Thyroid gland (tissue), 4 donors: ENCODE data around the gene CDC42SE2. TPM values are rescaled to one million over a fixed set of nuclear protein-coding genes. Genes with fewer than 3 reads are reported as not detected.

Experiments used
- DNase-seq, 2 donors: peaks; one replicate each; pipeline ENCODE4 v3.0.0-alpha.2; 2019
- H3K27ac ChIP-seq, 3 donors: fragments of 200-600 bp; sonication (generic); 1 replicate in 2 of 3; 2 replicates in 1 of 3; pipeline ENCODE4 v1.5.1; 2016 to 2019; ENCODE audit warnings: mild to moderate bottlenecking in 1 of 3, moderate library complexity in 1 of 3
- H3K27me3 ChIP-seq: fragments of 200-600 bp; sonication (generic); one replicate; pipeline ENCODE4 v1.5.1; 2019
- H3K36me3 ChIP-seq, 2 donors: fragments of 200-600 bp; sonication (generic); one replicate each; pipeline ENCODE4 v1.5.1; 2016 to 2019
- H3K4me1 ChIP-seq, 2 donors: fragments of 200-600 bp; sonication (generic); one replicate each; pipeline ENCODE4 v1.5.1; 2017 to 2019
- H3K4me3 ChIP-seq, 3 donors: fragments of 200-600 bp; sonication (generic); replicated peaks in 1 of 3; 1 replicate in 2 of 3; 2 replicates in 1 of 3; pipeline ENCODE4 v1.5.1; 2016; ENCODE audit warnings: mild to moderate bottlenecking in 1 of 3
- H3K9me3 ChIP-seq: fragments of 200-600 bp; sonication (generic); one replicate; pipeline ENCODE4 v1.5.1; 2017
- POLR2A ChIP-seq, 2 donors: fragments of 450-650 bp; IDR thresholded peaks; one replicate each; pipeline ENCODE4 v1.6.1; 2017; ENCODE audit warnings: antibody characterized with exemption in 2 of 2, mild to moderate bottlenecking in 2 of 2, moderate library complexity in 1 of 2
- WGBS, 2 donors: methylation state at CpG; one replicate each; pipeline ENCODE4 v1.1.5; 2017; 5-methylcytosine and 5-hydroxymethylcytosine counted together
- intact Hi-C: fragments of 100-400 bp; cut with DNase I; formaldehyde crosslinking; loops from one replicate; pipeline ENCODE4 v1.15.1; 2023
- total RNA-seq, 4 donors: library from RNA; depleted of rRNA; stranded (reverse); fragments of >200 nt; gene quantifications; one replicate each; pipeline ENCODE4 v1.2.3, GENCODE V29; 2016
- TF ChIP-seq, protein P1 (sequence below), 6 experiments: fragments of 200-600 bp in 3 of 6; fragments of 450-650 bp in 3 of 6; sonication (generic) in 3 of 6; IDR thresholded peaks; one replicate each; pipeline ENCODE4 v1.5.1; 2016 to 2019; ENCODE audit warnings: antibody characterized with exemption in 6 of 6, mild to moderate bottlenecking in 2 of 6, inconsistent platforms in 1 of 6, moderate library complexity in 1 of 6

The CDC42SE2 gene
- total RNA-seq, 4 donors from 2014 or later = 74.9 to 92.5 (median 83.8) TPM

DNA sequence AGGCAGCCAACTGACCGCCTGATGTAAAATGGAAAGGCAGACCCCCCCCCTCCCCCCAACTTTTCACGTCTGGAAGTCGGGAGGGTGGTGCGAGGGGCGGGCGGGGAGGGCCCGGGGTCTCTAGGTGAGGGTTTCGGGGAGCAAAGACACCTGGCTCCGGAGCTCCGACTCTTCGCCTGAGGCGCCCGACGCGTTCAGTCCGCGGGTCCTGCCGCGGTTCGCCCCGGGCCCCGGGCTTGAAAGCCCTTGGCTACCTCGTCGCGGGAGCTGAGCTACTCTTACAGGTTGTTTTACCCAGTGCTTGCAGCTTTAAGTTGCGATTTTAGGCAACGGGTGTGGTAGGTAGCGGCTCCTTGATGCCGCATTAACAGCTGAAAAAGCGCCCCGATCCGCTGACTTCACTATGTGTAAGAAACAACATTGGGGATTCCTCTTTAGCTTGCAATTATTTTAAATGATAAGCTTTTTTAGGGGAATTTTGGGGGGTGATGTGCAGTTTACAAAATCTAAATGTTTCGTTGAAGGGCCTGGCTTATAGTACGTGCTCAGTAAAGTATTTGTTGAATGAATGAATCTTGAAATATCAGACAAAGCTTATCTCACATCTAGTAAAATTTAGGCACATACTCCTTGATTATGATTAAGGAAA, 722 bp downstream of the CDC42SE2 start:
- H3K27me3 ChIP-seq = no peaks in the 10 kb centered on the region
- H3K4me1 ChIP-seq = peaks cover 10 to 26% of the 10 kb centered on the region in 2 donors
- H3K27ac ChIP-seq = peak overlapping the region; percentile 84 to 95 (median 91)
- DNase-seq = peak; percentile 38 to 40
- H3K4me3 ChIP-seq = peak overlapping the region; percentile 90 to 99 (median 97)
- H3K9me3 ChIP-seq = no peaks in the 10 kb centered on the region
- no peaks in the 10 kb centered on the region for H3K36me3 ChIP-seq
- TF ChIP-seq, protein P1, sequence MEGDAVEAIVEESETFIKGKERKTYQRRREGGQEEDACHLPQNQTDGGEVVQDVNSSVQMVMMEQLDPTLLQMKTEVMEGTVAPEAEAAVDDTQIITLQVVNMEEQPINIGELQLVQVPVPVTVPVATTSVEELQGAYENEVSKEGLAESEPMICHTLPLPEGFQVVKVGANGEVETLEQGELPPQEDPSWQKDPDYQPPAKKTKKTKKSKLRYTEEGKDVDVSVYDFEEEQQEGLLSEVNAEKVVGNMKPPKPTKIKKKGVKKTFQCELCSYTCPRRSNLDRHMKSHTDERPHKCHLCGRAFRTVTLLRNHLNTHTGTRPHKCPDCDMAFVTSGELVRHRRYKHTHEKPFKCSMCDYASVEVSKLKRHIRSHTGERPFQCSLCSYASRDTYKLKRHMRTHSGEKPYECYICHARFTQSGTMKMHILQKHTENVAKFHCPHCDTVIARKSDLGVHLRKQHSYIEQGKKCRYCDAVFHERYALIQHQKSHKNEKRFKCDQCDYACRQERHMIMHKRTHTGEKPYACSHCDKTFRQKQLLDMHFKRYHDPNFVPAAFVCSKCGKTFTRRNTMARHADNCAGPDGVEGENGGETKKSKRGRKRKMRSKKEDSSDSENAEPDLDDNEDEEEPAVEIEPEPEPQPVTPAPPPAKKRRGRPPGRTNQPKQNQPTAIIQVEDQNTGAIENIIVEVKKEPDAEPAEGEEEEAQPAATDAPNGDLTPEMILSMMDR (IDR thresholded peaks at IDR 0.05) = no peak
- TF ChIP-seq POLR2A (IDR thresholded peaks at IDR 0.05) = no peak
- 1% methylated on average over 13 to 23 of the region's 34 CpGs for WGBS, 2 donors
- intact Hi-C loops = no loop called here

DNA sequence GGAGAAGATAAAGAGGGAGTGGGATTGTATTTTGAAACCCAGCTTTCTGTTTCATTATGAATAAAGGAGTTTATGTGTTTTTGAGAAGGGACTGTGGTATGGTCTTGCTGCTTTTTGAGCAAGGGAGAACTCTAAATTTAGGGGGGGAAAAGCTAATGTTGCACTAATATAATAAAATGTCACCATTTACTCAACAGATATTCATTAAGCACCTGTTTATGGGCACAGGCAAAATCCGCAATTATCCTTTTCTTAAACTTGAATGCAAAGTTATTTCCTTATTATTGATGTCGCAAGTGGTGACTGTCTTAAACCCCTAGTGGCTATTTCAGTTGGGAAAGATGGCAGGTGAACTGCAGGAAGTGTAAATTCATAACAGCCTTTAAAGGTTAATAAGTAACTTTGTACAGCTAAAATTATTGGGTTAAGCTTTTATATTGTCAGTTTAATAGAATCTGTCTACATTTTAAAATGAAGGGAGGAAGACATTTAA, 1.5 kb downstream of the CDC42SE2 start:
- no peaks in the 10 kb centered on the region for H3K36me3 ChIP-seq
- no peaks in the 10 kb centered on the region for H3K27me3 ChIP-seq
- no peak for DNase-seq
- H3K9me3 ChIP-seq = no peaks in the 10 kb centered on the region
- H3K4me1 ChIP-seq = peaks cover 17 to 34% of the 10 kb centered on the region in 2 donors
- H3K27ac ChIP-seq = peak overlapping the region in 2 of 3 donors; percentile 84 to 95
- intact Hi-C loops = no loop called here
- 33 to 38% methylated on average over 2 of the region's 2 CpGs for WGBS, 2 donors
- peak overlapping the region in 2 of 3 donors; percentile 97 to 99 for H3K4me3 ChIP-seq
- TF ChIP-seq, protein P1 (IDR thresholded peaks at IDR 0.05) = peak in 3 of 6 experiments; percentile 35 to 38 (median 35)
- no peak for TF ChIP-seq POLR2A (IDR thresholded peaks at IDR 0.05)

DNA sequence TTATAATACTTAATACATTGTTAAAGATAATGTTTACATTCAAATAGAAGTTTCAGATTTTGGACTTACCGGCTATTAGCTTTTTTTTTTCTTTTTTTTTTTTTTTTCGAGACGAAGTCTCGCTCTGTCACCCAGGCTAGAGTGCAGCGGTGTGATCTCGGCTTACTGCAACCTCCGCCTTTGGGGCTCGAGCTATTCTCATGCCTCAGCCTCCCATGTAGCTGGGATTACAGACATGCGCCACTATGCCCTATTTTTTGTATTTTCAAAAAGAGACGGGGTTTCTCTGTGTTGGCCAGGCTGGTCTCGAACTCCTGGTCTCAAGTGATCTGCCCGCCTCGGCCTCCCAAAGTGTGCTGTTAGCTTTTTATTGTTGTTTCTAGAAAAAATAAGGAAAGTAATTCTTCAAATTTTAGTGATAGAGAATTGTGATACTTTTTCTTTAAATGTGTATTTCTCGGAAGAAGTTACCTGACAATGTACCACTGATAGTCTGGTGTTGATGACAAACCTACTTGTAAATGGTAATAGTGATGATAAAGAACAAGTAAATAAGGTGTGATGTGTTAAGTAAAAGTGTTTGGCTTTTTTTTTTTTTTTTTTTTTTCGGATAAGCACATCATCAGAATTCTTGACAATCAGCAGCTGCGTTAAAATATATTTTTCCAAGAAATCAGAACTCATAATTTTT, 2.7 kb downstream of the CDC42SE2 start:
- H3K27me3 ChIP-seq = no peaks in the 10 kb centered on the region
- intact Hi-C loops = no loop called here
- TF ChIP-seq POLR2A (IDR thresholded peaks at IDR 0.05) = no peak
- TF ChIP-seq, protein P1 (IDR thresholded peaks at IDR 0.05) = no peak
- no peak overlapping the region for H3K27ac ChIP-seq
- no peaks in the 10 kb centered on the region for H3K9me3 ChIP-seq
- WGBS, 2 donors = 89 to 92% methylated on average over 16 of the region's 16 CpGs
- peaks cover 21 to 24% of the 10 kb centered on the region in 2 donors for H3K4me1 ChIP-seq
- H3K36me3 ChIP-seq = no peaks in the 10 kb centered on the region
- no peak overlapping the region for H3K4me3 ChIP-seq
- DNase-seq = no peak

DNA sequence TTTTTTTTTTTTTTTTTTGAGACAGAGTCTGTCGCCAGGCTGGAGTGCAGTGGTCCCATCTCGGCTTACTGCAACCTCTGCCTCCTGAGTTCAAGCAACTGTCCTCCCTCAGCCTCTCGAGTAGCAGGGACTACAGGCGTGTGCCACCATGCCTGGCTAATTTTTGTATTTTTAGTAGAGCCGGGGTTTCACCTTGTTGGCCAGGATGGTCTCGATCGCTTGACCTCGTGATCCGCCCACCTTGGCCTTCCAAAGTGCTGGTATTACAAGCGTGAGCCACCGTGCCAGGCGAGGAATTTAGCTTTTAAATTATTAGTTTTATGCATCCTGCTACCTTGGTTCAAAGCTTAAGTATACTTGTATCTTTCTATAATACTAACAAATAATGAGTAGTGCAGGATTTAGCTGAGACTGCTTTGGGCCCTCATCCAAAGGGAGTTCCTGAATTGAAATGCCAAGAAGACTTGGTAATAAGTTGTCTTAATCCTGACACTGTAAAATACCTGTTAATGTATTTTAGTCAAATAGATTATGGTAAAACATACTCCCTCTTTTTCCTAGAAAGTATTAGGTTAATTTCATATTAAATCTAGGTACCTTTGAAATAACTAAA, 5.0 kb downstream of the CDC42SE2 start:
- peak; percentile 34 to 35 for DNase-seq
- no peak for TF ChIP-seq POLR2A (IDR thresholded peaks at IDR 0.05)
- TF ChIP-seq, protein P1 (IDR thresholded peaks at IDR 0.05) = no peak
- no peaks in the 10 kb centered on the region for H3K9me3 ChIP-seq
- WGBS, 2 donors = 61 to 67% methylated on average over 12 of the region's 12 CpGs
- H3K27ac ChIP-seq = no peak overlapping the region
- intact Hi-C loops = no loop called here
- H3K27me3 ChIP-seq = no peaks in the 10 kb centered on the region
- H3K4me3 ChIP-seq = no peak overlapping the region
- peaks cover 18 to 21% of the 10 kb centered on the region in 2 donors for H3K4me1 ChIP-seq
- no peaks in the 10 kb centered on the region for H3K36me3 ChIP-seq
